ENCODE measurements around the gene MRPL28.
"Not testable (repeated sequence)": the region's sequence is repeated elsewhere in the genome, so short reads cannot be mapped to it uniquely, and the experiment has no call there.

The MRPL28 gene

DNA sequence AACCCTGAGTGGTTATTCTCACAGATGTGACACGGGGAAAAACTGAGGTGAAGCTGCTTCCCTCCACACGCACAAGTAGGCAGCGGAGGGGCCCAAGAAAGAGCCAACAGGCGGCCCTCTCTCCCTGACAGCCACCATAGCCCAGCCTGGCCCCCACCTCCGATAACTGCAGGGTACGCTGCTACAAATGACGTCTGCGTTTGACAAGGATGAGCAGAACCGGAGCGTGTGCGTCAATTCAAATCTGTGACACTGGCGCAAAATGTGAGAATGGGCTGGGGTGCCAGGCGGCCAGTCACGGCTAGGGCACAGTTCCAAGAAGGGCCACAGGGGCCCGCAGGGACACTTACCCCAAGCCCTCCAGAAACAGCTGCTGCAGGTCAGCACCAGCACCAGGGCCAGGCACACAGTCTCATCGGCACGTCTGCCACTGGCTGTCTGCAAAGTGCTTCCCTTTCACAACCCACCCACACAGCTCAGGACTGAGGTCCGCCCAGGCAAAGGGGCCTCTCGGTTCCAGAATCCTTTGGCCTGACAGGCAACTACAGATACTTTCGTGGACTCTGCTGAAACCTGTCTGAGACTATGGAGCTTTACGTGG is 32.3 kb downstream of the MRPL28 start:
- no peak for DNase-seq (ENCODE audit: low spot score)

DNA sequence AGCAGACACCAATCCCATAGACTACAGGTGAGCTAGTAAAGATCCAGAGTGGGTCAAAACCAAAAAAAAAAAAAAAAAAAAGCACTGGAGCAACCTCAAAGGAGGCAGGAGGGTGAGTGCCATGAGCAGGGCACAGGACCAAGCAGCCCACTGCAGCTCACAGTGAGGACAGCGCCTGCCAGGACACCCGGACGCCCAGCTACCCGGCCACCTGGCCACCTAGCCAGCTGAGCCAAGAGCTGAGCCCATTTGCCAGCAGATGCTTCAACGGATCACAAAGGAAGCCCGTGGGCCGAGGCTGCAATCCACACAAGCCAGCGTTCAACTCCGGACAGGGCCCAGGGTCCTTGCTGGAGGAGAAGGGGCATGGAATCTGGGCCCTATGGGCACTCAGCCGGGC is 32.9 kb downstream of the MRPL28 start:
- no peak for DNase-seq (ENCODE audit: low spot score)

DNA sequence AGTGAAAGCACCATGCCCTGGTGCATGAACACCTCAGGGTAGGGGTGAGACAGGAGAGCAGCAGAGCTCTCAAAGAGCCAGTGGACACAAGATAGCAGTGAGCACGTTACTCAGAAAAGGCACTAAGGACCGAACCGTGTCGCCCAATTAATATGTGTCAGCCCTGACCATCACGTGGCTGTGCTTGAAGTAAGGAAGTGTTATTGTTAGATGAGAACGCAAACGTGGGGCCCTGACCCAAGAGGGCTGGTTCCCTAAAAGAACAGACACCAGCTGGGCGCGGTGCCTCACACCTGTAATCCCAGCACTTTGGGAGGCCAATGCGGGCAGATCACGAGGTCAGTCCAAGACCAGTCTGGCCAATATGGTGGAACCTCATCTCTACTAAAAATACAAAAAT is 34.1 kb downstream of the MRPL28 start:
- no peak for DNase-seq (ENCODE audit: low spot score)

DNA sequence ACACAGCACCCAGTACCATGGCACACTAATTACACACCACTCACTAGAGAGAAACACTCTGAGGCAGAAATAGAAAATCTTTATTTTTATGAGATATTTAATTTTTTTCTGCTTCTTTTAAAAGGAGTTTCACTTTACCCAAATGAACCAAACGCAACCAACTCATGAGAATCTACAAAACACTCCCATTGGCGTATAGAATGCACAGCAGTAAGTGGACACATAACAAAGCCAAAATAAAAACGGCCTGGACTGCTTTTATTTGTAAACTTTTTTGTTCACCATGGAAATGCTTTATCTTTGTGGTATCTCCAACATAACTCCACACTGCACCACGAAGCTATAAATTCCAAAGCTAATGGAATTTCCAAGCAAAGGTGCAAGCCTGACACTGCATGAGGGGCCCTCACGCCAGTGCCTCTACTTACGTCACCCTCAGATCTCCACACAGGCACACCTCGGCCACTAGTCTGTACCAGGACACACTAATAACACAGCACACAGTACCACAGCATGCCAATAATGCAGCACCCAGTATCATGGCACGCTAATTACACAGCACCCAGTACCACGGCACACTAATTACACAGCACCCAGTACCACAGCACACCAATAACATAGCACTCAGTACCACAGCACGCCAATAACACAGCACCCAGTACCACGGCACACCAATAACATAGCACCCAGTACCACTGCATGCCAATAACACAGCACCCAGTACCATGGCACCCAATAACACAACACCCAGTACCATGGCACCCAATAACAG is 35.3 kb downstream of the MRPL28 start:
- DNase-seq (ENCODE audit: low spot score): not testable (repeated sequence)

DNA sequence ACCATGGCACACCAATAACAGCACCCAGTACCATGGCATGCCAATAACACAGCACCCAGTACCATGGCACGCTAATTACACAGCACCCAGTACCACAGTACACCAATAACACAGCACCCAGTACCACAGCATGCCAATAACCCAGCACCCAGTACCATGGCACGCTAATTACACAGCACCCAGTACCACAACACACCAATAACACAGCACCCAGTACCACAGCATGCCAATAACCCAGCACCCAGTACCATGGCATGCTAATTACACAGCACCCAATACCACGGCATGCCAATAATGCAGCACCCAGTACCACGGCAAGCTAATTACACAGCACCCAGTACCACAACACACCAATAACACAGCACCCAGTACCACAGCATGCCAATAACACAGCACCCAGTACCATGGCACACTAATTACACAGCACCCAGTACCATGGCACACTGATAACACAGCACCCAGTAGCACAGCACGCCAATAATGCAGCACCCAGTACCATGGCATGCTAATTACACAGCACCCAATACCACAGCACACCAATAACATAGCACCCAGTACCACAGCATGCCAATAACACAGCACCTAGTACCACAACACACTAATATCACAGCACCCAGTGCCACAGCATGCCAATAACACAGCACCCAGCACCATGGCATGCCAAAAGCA is 36.0 kb downstream of the MRPL28 start:
- not testable (repeated sequence) for DNase-seq (ENCODE audit: low spot score)

DNA sequence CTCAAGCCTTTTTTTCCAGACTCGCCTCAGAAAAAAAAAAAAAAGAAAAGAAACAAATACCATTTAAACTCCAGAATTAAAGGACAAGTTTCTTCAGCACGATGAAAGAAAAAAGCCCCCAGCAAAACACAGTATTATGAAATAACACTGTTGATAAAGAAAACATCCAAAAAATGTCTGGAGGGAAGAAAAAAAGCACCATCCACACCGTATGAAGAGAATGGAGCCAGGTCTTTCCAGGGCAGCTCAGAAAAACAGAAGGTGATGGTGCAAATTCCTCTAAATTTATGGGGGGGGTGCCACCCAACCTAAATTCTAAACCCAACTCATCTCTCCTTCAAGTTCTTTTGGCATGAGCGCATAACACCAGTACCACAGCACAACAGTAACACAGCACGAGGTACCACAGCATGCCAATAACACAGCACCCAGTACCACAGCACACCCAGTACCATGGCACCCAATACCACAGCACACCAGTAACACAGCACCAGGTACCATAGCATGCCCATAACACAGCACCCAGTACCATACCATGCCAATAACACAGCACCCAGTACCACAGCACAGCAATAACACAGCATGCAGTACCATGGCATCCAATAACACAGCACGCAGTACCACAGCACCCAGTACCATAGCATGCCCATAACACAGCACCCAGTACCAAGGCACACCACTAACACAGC is 36.8 kb downstream of the MRPL28 start:
- DNase-seq (ENCODE audit: low spot score): no peak

DNA sequence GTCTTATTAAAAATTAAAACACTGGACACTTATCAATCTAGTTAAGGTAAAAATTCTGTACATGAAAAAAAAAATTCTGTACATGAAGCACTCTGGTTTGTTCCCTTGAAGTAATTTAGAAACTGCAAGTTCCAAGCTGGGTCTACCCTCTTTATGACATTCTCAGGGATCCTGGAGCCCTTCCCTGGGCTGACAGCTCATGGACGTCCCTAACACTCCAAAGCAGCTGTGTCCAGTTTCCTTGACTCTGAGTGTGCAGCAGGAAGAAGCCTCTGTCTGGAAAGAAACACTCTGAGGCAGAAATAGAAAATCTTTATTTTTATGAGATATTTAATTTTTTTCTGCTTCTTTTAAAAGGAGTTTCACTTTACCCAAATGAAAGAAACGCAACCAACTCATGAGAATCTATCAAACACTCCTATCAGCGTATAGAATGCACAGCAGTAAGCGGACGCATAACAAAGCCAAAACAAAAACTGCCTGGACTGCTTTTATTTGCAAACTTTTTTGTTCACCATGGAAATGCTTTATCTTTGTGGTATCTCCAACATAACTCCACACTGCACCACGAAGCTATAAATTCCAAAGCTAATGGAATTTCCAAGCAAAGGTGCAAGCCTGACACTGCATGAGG is 39.0 kb downstream of the MRPL28 start:
- not testable (repeated sequence) for DNase-seq (ENCODE audit: low spot score)

DNA sequence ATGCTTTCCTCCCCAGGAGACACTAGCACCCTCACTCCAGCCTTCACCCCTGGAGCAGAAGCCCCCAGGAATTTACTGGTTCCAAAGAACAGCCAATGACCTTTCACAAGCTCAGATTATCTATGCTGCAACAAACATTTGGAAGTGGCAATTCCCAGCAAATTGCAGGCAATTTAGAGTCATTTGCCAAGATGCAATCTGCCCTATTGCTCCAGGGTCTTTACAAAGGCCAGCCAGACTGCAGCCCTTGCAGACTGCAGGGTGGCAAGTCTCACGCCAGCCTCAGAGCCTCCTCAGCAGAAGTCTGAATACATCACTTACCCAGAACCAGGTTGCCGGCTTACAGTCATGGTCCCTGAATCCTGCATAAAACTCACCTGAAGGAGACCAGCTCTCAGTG is 39.6 kb downstream of the MRPL28 start:
- DNase-seq (ENCODE audit: low spot score): no peak

DNA sequence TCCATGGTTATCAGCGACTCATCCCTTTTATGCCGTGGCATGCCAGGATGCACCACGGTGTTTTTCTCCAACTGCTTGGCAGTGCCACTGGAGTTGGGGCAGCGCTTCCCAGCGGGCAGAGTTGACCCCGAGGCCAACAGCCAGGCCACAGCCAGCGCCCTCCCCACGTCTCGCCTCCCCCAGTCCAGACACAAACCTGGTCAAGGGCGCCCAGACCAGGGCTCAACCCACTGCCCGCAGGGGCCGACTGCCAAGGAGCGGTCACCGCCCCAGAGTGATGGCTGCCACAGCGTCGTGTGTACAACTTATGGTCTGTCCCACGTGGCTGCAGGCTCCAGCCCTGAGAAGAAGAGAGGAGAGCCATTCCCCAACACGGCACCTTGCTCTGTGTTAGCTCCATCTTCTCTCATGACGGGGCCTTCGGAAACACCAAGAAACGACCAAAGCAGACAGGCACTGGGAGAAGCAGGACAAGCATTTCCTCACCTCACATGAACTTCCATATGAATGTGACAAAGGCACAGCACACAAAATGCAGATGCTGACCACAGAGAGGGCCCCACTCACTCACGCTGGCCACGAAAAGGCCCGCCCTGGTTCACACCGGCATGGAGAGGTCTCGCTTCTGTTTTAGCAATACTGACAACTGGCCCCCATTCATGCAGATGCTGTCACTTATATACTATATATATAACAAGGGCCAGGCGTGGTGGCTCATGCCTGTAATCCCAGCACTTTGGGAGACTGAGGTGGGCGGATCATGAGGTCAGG is 44.8 kb downstream of the MRPL28 start:
- no peak for DNase-seq (ENCODE audit: low spot score)

DNA sequence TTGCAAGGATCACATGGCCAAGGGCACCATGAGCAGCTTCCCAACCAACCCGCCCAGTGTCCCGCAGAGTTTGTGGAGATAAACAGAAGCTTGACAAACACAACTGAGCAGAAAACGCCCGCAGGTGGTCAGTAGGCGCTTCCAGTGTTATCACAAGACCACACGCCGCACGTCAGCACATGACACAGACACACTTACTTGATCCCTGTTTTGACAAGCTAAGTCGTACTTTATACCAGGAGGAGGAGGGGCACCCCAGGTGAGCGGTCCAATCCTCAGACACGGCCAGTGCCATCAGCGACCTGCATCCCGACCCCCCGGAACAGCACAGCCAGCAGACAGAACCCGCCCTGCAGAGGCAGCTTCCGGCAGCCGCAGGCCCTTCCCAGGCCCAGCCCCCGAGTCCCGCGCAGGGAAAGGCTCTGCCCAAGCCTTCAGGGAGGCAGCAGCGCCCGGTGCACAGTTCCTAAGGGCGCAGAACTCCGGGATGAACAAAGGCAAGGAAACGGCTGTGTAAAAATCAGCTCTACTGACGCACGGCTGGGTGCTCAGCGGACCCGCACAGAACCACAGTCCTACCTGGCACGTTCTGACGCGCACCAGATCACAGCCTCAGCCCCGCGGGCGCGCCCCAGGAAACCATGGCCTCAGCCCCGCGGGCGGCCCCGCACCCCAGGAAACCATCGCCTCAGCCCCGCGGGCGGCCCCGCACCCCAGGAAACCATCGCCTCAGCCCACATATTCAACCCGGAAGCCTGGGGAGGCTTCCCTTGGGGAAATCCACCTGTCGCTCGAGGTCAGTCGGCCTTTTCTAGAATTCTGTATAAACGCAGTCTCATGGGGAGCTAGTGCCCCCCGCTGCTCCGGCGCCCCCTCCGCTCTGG is 45.6 kb downstream of the MRPL28 start:
- DNase-seq (ENCODE audit: low spot score): no peak

DNA sequence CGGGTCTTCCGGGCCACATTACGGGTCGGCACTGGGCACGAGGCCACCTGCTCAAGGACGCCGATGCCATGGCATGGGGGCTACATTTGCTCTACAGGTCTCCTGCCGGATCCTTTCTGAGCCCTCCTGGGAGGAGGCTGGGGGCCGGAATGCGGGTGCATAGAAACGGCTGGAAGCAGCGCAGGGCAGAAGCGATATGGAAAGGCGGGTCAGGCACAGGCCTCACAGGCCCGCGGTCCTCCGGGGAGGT is 46.2 kb downstream of the MRPL28 start:
- no peak for DNase-seq (ENCODE audit: low spot score)

DNA sequence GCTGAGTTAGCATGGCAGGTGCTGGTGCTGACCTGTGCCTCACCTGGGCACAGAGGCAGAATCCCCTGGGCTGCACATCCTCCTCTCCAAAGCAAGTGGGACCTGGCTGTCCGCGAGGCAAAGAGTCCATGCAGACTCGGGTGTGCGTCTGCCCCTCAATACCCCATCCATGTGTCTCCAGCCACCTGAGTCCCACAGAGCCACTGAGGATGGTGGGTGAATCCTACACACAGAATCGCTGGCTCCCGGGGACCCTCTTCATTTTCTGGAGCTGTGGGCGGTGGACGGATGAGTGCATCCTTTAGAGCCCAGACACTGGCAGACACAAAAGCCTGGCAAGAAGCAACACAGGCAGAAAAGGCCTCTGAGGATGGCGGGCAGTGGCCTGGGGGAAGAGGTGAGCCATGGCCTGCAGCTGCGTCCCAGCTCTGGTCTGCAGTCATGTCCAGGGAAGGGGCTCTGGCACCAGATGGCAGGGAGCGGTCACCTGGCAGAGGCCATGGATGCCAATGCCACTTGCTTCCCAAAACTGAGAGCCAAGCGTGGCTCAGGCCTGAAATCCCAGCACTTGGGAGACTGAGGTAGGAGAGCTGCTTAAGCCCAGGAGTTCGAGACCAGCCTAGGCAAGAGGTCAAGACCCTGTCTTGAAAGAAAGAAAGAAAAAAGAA is 47.7 kb downstream of the MRPL28 start:
- DNase-seq (ENCODE audit: low spot score): no peak

DNA sequence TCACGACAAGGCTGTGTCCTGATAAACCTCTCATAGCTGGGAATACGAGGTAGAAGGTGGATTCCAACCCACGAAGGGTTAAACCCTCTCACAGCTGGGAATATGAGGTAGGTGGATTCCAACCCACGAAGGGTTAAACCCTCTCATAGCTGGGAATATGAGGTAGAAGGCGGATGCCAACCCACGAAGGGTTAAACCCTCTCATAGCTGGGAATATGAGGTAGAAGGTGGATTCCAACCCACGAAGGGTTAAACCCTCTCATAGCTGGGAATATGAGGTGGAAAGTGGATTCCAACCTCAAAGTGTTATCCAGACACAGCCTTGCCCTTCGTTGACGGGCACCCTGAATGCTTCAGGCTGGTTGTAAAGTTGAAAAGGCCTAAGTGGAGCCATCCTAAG is 48.8 kb downstream of the MRPL28 start:
- no peak for DNase-seq (ENCODE audit: low spot score)

DNA sequence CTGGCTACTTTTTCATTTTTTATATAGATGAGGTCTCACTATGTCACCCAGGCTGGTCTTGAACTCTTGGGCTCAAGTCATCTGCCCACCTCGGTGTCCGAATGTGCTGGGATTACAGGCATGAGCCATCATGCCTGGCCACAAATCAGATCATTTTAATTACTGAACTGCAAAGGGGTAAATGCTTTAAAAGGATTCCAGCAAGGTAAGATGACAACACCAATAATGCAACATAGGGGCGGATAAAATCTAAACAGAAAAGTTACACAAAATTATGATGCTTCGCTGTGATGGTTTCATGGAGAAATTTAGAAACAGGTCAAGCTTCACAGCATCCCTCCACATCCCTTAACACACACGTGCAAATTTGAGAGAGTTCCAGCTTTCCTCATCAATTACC is 50.1 kb downstream of the MRPL28 start:
- DNase-seq (ENCODE audit: low spot score): no peak

DNA sequence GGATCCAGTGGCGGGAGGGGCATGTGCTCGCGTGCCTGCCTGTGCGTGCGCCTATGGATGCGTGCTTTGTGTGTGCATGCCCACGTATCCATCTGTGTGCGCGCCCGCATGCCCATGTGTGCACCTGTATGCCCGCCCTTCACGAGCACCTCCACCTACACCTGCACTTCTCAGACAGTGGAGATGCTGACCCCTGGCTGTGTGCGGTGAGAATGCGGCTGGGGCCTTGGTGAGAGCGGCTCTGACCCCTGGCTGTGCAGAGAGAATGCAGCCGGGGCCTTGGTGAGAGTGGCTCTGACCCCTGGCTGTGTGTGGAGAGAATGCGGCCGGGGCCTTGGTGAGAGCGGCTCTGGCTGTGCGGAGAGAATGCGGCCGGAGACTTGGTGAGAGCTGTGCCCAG is 51.7 kb downstream of the MRPL28 start:
- no peak for DNase-seq (ENCODE audit: low spot score)

DNA sequence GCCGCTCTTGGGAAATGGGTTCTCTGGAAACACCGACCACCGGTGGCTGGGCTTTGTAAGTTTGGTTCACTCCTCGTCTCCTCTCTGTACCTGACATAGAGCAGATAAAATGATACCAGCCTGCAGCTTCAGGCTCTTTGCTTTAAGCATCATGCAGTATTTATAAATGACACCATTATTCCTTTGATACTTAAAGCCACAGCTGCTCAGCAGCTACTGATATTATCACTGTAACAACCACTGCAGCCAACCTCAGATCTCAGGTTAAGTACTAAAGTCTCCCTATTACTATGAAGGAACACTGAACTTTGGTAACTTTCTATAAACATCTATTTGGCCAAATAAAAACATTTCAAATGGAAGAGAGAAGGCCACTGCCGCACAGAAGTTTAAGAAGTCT is 52.8 kb downstream of the MRPL28 start:
- no peak for DNase-seq (ENCODE audit: low spot score)

All from left forelimb (tissue), 1 donor.